Measurements from ENCODE around the gene LCE1B.

The LCE1B gene, protein sequence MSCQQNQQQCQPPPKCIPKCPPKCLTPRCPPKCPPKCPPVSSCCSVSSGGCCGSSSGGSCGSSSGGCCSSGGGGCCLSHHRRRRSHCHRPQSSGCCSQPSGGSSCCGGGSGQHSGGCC

DNA sequence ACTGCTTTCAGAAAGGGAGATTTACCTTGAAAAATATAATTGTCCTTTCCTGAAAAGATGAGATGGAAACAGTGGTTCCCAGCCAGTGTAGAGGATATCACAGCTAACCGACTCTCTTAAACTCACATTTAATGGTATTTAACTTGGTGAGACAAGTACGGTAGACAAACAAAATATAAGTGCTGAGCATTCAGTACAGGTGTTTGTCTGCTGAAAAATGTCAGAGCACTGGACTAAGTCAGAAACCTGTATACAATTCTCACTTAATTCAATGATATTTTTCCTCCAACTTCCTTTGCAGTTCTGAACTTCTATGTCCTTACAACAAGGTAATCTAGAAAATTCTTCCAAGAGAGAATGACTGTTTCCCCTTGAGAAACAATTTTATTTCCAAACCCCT lies at the start of gene LCE1B:
LCE1B (plus strand) TSS at position 301 of the 400 bp plus-strand sequence. CDS start 476 bp downstream, outside the sequence.
- no peak for DNase-seq

- no peak for DNase-seq
Observed at GRCh38 chr1:152768847-152769533, 42.8 kb upstream of the LCE1B start.

DNA sequence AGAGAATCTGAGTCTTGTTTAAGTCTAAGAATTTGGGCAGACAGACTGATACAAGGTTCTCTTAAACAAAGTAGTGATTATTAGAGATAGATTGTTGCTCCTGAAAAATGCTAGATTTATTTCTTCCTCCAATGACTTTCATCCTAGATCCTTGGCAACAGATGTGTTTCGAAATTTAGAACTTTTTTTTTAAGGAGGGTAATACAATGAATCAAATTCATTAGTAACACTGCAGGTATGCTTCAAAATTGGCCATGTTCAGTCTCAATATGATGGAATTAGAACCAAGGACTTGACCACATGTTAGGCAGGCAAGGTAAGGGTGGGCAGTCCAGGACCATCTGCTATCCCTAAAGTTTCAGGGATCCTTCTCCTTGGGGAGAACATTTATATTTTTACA lies 41.4 kb upstream of the LCE1B start:
- no peak for DNase-seq

DNA sequence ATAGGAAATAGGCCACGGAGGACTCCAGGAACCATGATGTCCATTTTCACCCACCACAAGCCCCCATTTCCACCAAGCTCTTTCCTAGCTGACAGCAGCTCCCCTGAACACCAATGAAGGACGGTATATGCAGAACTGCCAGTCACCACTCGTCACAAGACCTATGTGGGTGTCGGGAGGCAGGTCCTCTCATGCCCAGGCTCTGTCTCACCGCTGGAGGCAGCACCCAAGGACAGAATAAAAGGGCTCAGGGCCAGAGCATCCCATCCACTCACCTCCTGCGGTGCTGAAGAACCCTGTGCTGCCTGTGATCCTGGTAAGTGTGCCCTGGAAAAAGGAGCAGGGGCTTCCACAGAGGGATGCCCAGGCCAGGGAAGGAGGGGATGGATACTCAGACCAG lies 36.9 kb upstream of the LCE1B start, which contains the start of gene LCE1F:
LCE1F (plus strand) TSS at position 266 of the 400 bp plus-strand sequence. CDS start 1,232 bp downstream, outside the sequence.
- no peak for DNase-seq

DNA sequence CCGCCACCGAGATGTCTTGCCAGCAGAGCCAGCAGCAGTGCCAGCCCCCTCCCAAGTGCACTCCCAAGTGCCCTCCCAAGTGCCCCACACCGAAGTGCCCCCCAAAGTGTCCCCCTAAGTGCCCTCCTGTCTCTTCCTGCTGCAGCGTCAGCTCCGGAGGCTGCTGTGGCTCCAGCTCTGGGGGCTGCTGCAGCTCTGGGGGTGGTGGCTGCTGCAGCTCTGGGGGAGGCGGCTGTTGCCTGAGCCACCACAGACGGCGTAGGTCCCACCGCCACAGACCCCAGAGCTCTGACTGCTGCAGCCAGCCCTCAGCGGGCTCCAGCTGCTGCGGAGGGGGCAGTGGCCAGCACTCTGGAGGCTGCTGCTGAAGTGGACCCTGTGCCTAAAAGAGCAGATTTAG lies 35.4 kb upstream of the LCE1B start:
- no peak for DNase-seq

DNA sequence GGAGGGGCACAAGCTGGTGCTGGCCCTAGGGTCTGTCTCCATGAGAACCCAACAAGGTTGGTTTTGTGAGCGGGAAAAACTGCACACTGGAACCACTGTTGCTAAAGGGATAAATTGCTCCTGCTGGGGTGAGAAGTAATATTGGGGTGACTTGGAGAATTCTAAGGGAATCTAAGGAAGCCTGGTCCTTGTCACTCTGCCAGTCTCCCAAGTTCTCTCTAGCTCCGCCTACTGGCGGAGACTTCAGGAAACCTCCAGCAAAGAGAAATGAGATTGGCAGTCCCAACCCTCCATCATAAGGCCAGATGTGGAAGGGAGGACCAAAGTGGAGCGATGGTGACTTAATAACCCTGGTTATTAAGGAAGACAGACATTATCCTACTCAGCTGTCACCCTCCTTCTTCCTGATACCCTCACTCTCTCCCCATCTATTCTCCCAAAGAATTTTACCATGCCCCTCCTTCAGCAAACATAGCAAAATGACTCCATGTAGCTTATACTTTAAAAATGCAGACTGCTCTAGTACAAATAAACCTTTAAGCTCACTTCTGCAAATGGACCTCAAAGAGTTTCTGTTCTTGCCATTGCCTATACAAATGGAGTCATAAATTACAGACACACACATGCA lies 34.1 kb upstream of the LCE1B start:
- DNase-seq, result no peak

DNA sequence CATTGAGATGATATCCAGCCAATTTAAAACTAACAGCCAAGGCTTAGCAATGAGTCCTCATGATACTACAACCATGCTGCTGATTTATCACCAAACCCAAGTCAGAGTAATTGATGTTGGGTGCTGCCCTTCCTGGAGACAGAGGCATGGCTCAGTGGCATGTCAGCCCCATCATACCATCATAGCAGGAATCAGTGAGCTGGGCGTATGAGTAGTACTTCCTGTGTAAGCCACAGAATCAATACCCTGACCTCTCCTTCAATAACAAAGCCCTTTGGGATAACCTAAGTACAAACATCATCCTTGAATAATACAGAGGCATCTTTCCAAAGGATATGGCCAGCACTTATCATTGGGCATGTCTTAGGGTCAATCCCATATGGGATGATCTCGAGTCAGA lies 28.7 kb upstream of the LCE1B start:
- no peak for DNase-seq

DNA sequence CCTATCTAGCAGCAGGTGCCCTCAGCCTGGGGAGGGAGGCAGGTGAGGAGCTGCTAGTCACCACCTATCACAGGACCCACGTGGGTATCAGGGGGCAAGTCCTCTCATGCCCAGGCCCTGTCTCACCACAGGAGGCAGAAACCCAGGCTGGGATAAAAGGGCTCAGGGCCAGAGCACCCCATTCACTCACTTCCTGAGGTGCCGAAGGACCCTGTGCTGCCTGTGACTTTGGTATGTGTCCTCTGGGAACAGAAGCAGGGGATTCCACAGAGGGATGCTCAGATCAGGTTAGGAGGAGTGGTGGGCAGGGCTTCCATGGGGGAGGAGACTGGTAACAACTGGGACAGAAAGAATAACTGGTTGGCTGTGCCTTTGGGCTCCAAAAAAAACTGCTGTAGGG lies 25.7 kb upstream of the LCE1B start, which contains the start of gene LCE1E:
LCE1E (plus strand) TSS at position 181 of the 400 bp plus-strand sequence. CDS start 1,043 bp downstream, outside the sequence.
- DNase-seq, result no peak

- no peak for DNase-seq
Observed at GRCh38 chr1:152795686-152796085, 16.1 kb upstream of the LCE1B start.

GRCh38 chr1:152796421-152796820 lies 15.3 kb upstream of the LCE1B start, which contains the start of gene LCE1D:
TSS of gene LCE1D (plus strand) at chr1:152796721. CDS start at chr1:152797795, 1,074 bp downstream.
- DNase-seq, result no peak

GRCh38 chr1:152801333-152801732 lies 10.4 kb upstream of the LCE1B start:
- DNase-seq, result no peak

GRCh38 chr1:152806576-152806975 lies 5.2 kb upstream of the LCE1B start, which contains the start of gene LCE1C:
TSS of gene LCE1C (minus strand) at chr1:152806651. CDS start at chr1:152805478, 1,173 bp downstream.
- DNase-seq, result no peak

- no peak for DNase-seq
Observed at GRCh38 chr1:152811050-152811449, 721 bp upstream of the LCE1B start.

- no peak for DNase-seq
Observed at GRCh38 chr1:152817309-152817708, 5.5 kb downstream of the LCE1B start.

DNA sequence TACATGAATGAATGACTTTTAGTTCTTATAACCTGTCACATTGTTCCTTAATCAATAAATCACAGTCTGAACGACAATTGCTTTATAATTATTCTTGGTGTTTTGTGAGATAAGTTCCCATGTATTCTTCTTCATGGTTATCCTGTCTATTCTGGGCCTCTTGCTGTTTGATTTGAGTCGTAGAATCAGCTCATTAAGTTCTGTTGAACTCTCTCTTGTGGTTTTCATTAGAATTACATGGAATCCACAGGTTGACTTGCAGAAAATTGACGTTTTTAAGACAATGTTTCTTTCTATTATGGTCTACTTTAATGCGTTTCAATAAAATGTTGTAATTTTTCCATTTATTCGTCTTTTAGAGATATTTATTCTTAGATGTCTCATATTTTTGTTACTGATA lies 11.5 kb downstream of the LCE1B start:
- DNase-seq, result no peak

- DNase-seq, result no peak
Observed at GRCh38 chr1:152824964-152825363, 13.2 kb downstream of the LCE1B start.

GRCh38 chr1:152827173-152827572 lies 15.4 kb downstream of the LCE1B start, which contains the start of gene LCE1A:
TSS of gene LCE1A (plus strand) at chr1:152827473. CDS start at chr1:152827473, 0 bp downstream.
- DNase-seq, result no peak

DNA sequence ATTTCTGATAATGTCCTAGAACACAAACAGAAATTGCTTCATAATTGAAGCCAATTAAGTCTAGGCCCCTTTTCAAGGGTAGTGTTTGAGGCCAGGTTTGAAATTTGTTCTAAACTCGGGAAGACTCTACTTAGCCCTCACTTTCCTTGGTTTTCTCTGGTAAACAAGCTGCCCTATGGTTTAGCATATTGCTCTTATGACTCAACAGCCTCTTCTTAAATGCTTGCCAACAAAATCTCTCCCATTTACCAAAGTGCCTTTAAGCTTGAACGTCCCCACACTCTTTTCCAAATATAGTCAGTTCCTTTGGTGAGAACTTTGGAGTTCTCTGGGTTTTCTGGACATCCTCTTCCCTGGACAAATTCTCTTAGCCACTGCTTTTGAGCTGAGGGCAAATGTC lies 25.1 kb downstream of the LCE1B start:
- DNase-seq, result no peak

GRCh38 chr1:152842556-152842955 lies 30.8 kb downstream of the LCE1B start, which contains the start of gene LCE6A:
TSS of gene LCE6A (plus strand) at chr1:152842856. CDS start at chr1:152843521, 665 bp downstream.
- DNase-seq, result no peak

GRCh38 chr1:152855661-152856060 lies 43.9 kb downstream of the LCE1B start:
- DNase-seq, result no peak

GRCh38 chr1:152858062-152858461 lies 46.3 kb downstream of the LCE1B start:
- no peak for DNase-seq

DNA sequence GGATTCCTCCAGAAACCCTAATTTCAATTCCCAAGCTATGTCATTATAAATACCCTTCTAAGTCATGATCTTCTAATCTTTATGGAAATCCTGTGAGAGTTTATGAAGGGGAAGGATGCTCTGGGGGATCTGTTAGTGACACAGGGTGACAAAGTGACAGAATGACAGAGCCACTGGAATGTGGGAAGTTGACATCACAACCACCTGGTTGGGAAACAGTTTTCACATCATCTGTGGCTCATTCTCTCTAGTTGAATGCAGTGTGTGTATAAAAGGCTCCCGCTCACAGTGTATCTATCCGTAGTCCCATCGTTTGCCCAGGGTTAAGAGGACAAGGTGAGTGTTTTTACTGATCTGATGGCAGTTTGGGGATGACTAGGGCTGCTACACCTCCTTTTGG lies 47.9 kb downstream of the LCE1B start, which contains the start of gene LCE7A:
LCE7A (plus strand) TSS at position 301 of the 400 bp plus-strand sequence. CDS start 702 bp downstream, outside the sequence.
- no peak for DNase-seq

DNA sequence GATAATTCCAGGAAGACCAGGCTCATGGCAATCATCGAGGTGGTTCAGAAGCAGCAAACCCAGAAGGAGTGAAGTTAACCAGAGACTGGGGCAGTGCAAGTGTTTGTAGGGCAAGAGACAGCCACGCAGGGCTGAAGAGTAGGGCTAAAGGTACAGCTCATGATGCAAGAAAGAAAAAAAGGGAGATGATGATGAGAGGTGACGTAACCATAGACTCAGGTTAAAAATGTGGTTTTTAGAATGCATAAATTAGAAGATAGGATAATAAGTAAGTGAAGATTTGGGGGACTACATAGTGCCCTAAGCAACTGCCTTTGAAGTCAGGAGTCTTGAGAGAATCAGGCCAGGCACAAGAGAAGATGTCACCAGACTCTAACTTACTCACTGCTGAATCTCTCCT lies 48.4 kb downstream of the LCE1B start:
- DNase-seq, result no peak

GRCh38 chr1:152861374-152861773 lies 49.6 kb downstream of the LCE1B start:
- no peak for DNase-seq

Data from CD4-positive, alpha-beta T cell treated with Interleukin-21 for 1 hour (primary cell).